IPS-11a (cell line): ENCODE results near the gene ABCA13.

ENCODE experiments used
- H3K4me3 ChIP-seq: one replicate; pipeline ENCODE4 v1.5.1; 2013; ENCODE audit warnings: low read depth, low read length, control low read depth

Gene ABCA13

DNA sequence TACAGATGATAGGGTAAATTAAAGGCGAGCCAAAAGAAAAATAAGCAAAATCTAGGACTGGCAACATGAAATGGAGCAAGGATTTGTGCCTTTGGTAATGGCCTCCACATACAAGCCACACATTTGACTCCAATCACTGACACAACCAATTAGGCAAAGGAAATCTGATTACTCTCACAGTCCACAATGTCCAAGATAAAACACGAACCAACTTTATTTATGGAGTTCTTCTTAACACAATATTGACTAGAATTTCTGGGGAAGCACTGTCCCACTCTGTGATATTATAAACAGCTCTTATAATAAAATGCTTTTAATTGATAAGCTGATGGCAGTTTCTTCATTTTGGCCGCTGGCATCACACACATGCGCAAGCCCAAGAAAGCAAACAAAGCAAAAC lies 334.2 kb downstream of the ABCA13 start:
- H3K4me3 ChIP-seq: no peak overlapping the region

DNA sequence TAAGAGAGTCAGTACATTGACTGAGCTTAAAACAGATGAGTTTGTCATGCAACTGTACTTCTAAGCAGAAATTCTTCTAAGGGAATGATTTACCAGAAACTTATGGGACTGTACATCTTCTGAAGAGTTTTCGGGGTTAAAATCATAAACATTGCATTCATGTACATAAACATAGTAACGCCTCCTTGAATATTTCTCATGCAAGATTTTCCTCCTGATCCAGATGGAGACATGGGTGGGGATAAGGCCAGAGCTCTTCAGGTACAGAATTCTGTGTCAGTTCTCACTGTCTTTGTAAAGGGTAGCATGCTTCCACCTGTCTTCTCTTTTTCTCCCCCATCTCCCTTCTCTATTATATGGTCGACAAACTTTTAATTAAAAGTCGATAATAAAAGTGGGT lies 335.3 kb downstream of the ABCA13 start:
- H3K4me3 ChIP-seq: no peak overlapping the region

DNA sequence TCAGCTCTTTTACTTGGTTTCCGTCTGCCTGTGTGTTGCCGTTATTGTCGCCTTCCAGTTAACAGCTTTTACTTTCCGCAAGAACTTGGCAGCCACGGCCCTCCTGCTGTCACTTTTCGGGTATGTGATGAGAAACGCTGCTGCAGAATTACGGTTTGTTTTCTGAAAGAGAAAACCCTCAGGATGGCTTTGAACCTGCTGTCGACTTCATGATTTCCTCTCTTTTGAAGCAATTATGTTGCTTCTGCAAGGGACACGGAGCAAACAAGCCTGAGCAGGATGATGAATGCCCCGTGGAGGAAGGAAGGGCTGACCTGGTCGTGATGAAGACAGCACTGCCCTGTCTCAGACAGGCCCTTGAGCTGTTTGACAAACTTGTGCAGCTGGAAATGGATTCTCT lies 339.8 kb downstream of the ABCA13 start:
- H3K4me3 ChIP-seq: no peak overlapping the region

DNA sequence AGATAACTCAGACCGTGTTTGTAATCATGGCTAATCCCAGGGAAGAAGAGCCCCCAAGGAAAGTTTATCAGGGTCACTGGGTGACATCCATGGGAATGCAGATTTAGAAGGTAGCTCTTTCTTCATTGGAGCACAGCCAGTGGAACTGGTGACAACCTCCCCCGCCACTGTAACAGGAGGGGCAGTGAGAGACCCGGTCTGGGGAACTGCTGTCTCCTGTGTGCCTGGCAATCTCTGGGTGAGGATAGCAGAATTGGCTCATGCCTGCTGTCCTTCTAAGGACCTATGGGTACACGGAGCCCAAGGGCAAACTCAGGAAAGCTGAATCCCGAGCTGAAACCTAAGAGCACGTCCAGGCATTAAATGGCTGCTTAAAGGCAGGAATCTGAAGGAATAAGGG lies 341.6 kb downstream of the ABCA13 start:
- no peak overlapping the region for H3K4me3 ChIP-seq

DNA sequence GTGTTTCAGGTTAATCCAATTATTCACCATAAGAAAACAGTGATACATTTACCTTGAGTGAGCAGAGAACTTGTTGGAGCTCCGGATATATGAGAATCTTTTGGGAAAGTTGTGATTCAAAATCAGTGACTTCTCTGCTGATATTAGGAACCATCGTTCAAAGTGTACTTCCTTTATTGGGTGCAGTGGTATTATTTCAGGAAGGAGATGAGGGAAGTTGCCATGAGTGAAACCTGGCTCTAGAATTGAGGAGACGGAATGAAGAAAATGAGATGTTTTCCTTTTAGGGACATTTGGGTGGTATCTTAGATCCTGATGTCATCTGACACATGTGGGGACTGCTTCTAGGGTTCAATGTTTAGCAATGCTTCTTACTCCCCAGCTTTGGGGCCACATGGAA lies 343.9 kb downstream of the ABCA13 start:
- no peak overlapping the region for H3K4me3 ChIP-seq

DNA sequence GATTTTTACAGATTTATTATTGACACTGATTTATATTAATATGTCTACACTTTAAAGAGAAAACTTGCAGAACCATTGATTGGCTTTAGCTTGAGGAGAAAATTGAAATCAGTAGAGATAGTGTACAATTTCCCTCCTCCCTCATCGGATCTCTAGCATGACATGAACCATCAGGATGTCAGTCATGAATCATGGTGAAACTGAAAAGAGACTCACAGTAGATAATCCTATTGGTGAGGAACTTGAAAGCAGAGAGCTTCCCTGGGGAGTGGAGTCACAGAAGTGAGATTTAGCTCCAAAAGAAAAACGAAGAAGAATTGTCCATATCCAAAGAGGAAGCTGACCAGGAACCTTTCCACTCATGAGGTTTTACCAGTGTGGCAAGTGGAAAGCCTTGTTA lies 346.8 kb downstream of the ABCA13 start:
- no peak overlapping the region for H3K4me3 ChIP-seq

DNA sequence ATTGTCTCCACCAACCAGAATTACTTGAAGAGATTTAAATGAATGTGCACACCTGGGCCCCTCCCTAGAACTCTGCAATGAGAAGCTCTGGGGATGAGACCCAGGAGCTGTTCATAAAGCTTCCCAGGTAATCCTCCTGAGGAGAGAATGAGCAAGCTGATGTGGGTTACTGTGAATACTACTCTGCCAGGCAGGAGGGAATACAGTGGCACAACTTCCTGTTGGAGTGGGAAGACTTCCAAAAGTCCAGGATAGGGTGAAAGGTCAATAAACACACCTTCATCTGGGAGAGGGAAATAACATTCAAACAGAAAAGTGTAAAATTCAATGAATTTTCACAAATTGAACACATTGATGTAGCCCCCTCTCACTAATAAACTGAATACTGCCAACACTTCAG lies 351.4 kb downstream of the ABCA13 start:
- H3K4me3 ChIP-seq: no peak overlapping the region

DNA sequence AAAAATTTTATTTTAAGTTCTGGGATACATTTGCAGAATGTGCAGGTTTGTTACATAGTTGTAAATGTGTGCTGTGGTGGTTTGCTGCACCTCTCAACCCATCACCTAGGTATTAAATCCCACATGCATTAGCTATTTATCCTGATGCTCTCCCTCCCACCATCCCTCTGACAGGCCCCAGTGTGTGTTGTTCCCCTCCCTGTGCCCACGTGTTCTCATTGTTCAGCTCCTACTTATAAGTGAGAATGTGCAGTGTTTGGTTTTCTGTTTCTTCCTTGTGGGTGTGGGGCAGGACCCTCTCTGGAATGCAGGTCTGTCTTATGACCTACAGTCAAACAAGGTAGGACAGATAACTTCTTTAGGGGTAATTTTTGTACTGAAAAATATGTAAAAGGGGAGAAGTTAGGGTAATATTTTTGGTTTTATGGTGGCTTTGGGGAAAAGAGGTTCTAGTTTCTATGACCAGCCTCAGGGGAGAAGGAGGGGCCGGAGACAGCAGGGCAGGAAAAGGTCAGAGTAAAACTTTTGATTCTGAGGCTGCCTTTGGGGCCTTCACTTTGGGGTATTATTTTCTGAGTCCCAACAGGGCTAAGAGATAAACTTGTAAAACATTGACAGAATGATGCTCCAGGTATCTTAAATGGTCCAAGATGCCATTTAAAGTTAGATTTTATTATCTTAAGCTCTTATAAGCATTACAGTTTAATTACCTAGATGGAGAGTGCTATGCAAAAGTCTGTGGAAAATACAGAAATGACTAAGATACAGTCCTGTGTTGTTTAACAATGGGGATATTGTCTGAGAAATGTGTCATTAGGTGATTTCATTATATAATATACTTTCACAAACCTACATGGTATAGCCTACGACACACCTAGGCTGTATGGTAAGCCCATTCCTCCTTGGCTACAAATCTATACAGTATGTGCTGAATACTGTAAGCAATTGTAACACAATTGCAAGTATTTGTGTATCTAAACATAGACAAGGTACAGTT lies 354.8 kb downstream of the ABCA13 start:
- H3K4me3 ChIP-seq: no peak overlapping the region

DNA sequence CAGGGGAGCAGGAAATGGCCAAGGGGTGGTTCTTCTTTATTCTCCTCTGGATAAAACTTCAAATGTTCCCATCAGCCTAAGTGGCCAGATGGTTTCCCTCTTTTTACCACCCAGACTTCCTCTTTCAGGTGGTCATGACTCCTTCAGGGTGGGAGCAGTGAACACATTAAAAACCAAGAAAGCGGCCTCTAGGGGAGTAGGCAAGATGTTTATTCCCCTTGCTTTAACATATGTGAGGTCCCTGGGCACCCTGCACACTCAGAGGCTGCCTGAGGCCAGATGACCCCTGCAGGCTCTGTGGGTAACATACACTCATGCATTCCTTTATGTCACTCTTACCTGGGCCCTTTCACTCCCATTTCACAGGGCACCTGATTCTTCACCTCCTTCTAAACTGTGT lies 357.4 kb downstream of the ABCA13 start:
- H3K4me3 ChIP-seq: no peak overlapping the region

DNA sequence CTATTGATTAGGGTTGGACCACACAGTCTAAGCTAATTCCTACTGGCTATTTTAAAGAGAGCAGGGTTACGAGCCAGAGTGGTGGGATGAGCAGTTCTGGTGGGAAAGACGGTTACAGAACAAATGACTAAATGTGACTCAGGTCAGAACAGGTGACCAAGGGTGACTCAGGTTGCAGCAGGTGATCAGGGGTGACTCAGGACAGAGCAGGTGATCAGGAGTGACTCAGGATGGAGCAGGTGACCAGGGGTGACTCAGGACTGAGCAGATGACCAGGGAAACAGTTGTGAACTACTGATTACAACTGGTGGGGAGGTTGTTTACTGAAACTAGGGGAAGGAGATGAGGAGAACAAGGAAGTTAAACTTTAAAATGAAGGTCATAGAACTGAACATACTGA lies 366.3 kb downstream of the ABCA13 start:
- no peak overlapping the region for H3K4me3 ChIP-seq

DNA sequence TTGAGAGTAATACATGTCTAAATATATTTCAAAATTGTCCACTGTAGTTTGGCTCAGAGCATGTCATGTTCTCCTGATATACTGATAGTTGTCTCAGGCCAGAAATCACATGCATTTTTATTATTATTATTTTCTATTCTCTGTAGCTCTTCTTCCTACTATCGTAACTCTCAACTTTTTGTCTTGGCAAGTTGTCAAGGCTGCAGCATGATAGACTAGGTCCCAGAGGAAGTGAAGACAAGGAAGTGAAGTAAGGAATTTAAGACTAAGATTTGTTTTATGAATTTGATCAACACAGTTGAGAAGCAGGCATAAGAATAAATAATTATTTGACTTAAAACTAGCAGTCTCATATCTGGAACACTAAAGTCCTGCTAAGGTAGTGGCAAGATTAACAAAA lies 369.5 kb downstream of the ABCA13 start:
- no peak overlapping the region for H3K4me3 ChIP-seq

DNA sequence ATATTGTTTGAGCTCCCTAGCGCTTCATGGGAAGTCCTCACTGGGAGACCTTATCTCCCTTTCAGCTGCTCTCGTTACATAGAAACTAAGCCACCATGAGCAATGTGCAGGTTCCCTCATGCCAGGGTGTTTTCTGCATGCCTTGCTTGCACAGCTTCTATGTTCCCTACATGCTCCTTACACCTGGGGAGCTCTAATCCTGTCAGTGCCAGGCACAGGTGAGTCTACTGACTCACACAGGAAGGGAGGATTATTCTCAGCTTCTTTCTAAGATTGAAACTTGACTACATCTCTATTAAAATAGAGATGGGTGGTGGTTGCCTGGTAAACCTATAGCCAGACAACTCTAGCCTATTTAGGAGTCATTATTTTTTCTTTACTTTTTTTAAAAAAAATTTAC lies 377.4 kb downstream of the ABCA13 start:
- no peak overlapping the region for H3K4me3 ChIP-seq

DNA sequence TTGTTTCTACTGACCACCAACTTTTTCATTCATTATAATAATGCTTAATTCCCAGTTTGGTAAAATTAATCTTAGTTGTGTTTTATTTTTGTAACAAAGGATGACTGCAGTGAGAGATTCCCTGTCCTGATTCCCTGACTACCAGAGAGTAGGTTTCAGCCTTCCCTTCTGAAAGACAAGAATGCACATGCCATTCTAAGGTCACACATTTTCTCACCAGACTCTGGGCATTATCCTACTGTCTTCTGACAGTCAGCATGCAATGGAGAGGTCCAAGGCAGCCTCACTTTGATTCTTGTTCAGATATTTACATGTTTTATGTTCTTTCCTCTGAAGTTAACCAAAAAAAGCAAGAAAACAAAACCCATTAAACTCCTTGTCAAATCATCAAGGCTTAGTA lies 380.4 kb downstream of the ABCA13 start:
- no peak overlapping the region for H3K4me3 ChIP-seq

DNA sequence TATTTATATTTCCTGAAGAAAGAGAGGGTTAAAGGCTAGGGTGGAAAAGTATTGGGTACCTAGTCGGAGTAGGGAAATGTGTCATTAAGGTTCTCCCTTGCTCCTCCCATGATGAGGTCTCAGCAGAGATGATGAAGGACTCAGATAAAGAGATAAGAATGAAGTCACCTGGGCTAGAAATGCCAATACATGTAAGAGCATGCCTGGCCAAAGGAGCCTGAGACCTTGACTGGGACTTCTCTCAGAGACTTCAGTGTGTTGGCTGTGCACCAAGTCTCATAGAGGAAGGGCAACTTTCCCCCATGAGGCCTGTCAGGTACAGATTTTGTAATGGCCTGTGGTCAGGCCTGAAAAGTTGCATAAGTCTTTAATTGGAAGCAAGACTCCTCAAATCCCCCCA lies 392.1 kb downstream of the ABCA13 start:
- H3K4me3 ChIP-seq: no peak overlapping the region

DNA sequence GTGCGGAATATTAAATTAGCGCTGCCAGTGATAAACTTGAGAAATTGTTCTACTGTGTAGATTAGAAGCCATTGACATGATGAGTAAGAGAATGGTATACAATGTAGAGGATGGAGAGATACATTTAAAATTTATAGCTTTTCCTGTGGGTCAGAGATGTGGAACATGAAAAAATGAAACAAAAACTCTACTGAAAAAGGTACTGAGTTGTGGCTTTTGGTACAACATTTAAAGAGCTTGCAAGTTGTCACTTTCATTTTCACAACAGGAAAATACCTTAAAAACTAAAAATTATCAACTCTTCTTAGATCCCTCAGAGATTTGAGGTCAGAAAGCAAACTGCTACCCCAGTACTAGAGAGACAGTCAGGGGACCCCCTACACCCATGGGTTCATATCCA lies 404.3 kb downstream of the ABCA13 start:
- no peak overlapping the region for H3K4me3 ChIP-seq

DNA sequence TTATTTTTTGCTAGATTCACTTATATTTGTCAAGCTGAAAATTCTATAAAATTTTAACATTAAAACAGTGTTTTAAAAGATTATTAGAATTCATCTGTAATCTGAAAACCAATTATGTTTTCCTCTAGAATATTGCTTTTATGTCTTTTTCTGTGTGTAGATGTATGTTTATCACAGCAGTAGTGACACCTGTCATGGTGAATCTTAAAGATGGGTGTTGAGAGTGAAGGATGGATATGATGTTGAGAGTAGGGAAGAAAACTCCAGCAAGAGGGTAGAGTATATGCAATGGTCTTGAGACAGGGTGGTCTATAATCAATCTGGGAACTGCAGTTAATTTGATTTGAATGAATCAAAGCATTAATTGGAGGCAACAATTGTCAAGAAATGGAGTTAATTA lies 416.2 kb downstream of the ABCA13 start:
- H3K4me3 ChIP-seq: no peak overlapping the region

DNA sequence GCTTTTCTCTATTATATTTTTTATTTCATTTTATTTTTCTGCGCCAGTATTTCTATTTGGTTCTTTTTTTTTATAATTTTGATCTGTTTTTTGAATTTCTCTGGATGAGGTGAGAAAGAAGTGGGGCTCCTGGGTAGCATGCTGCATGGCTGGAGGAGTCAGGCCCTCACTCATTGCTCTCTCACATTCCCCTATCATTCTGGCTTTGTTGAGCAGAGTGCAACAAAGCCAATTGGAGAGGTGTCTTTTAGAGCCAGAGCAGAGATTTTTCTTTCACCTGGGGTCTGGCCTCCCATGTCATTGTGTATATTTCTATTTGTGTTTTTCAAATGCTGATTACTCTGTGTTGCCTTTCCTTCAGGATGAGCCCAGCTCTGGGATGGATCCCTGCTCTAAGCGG lies 423.1 kb downstream of the ABCA13 start:
- no peak overlapping the region for H3K4me3 ChIP-seq

DNA sequence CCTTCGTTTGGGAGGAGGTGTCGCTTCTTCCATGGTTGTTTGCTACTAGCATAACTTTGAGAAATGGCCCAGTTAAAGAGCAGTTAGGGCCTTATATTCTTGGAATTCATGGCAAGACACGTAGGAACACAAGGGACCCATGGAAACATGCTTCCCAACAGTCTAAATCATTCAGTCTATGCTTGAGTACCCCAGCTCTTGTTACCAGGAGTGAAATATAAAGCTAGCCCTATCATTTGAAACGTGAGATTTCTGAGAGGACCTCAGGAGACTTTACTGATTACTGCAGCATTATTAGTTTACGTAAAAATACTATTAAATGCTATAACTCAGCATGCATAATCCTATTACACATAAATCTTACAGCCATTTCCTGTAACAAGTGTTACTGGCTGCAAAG lies 424.5 kb downstream of the ABCA13 start:
- no peak overlapping the region for H3K4me3 ChIP-seq

DNA sequence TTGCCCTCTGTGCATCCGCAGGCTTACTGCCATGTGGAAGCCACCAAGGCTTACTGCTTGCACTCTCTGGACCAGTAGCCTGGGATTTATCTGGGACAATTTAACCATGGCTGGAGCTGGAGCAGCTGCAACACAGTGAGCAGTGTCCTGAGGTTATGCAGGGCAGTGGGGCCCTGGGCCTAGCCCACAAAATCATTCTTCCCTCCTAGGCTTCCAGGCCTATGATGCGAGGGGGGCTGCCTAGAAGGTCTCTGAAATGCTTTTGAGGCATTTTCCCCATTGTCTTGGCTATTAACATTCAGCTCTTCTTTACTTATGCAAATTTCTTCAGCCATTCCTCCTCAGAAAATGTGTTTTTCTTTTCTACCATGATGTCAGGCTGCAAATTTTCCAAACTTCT lies 439.4 kb downstream of the ABCA13 start:
- H3K4me3 ChIP-seq: no peak overlapping the region

DNA sequence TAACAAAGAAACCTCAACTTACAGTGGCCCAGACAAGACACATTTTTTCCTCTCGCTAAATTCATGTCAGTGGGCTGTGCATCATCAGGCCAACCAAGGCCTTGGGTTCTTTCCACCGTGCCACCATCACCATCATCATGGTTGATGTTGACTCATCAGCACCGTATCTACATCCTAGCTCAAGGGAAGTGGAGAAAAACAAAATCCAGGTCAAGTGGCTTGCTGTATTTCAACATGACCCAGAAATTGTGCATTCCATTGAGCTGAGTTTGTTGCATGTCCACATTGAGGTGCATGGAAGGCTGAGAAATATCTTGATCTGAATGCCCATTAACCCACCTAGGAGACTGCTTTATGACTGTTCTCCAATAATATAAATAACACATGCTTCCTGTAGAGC lies 440.7 kb downstream of the ABCA13 start:
- H3K4me3 ChIP-seq: no peak overlapping the region

DNA sequence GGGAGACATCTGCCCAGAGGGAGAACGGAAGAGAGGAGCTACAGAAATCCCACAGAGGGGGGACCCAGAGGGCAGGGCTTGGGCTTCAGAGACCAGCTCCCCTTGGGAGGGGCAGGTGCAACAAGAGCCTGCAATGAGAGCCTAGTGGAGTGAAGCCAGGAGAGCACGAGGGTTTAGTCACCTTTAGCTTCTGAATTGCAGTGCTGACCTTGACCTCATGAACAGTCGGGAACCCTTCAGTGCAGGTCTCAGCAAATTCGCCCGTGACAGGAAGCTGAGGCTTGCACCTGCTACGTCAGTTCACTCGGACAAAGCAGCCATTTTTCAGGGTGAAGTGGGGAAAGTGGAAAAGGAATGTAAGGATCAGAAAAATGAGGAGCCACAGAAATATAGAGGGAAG lies 446.2 kb downstream of the ABCA13 start:
- no peak overlapping the region for H3K4me3 ChIP-seq

DNA sequence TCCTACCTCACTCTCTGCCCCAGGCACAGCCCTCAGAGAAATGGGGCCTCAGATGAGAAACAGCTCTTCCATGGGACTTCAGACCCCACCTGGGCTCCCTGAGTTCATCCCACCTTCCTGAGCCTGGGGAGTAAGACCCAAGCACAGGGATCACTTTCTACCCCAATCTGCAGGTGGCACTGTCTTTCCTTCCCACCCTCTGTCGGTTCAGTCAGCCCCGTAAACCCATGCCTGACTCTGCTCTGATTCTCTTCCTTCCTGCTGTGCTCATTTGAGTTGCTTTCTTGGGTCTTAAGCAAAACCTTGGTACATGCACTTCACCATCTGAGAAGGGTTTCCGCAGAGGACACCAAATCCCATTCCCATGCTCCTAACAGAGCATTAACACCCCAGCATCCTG lies 446.7 kb downstream of the ABCA13 start:
- no peak overlapping the region for H3K4me3 ChIP-seq

DNA sequence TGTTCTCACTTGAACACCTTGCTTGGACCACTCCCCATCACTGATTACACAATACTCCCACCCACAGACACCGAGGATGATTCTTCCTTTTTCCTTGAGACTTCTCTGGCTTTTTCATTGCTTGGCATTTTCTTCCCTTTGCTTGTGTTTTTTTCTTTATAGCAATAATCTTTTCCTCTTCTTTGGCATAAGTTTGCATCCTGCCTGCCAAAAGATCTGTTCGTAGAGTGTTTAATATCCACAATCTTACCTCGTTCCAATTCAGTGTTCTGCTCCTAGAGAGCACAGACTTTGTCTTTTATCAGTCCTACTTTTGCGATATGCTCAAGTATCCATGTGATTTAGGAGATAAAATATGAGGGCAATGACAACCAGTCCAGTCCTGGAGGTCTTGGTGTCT lies 449.8 kb downstream of the ABCA13 start:
- no peak overlapping the region for H3K4me3 ChIP-seq
